Aorta (tissue), 5 donors: Measurements from ENCODE around the gene SEMA3F. TPM values are rescaled to one million over a fixed set of nuclear protein-coding genes. Genes with fewer than 3 reads are reported as not detected.
A peak's percentile ranks its signal among the peaks of the same experiment; 100 is the strongest.

Source experiments
- ATAC-seq: fragments of 200-7000 bp; cut with Tn5 transposase; one replicate; pipeline ENCODE4 v1.9.1; 2022; ENCODE audit warnings: moderate library complexity; ENCODE audit not compliant: low FRiP score
- DNase-seq, 2 donors: peaks; one replicate each; pipeline ENCODE4 v3.0.0-alpha.2; 2020
- H3K27ac ChIP-seq, 2 donors: one replicate each; pipeline ENCODE4 v1.5.1; 2013; ENCODE audit warnings: low read length in 2 of 2, mild to moderate bottlenecking in 2 of 2, moderate library complexity in 2 of 2, control low read depth in 1 of 2, inconsistent platforms in 1 of 2, low read depth in 1 of 2
- H3K27me3 ChIP-seq, 2 donors: one replicate each; pipeline ENCODE4 v1.6.1; 2013; ENCODE audit warnings: control low read depth in 1 of 2, low read length in 1 of 2, mild to moderate bottlenecking in 1 of 2, moderate library complexity in 1 of 2; ENCODE audit not compliant: insufficient read depth in 2 of 2, control insufficient read depth in 1 of 2
- H3K36me3 ChIP-seq, 2 donors: one replicate each; pipeline ENCODE4 v1.6.1; 2013; ENCODE audit warnings: control low read depth in 1 of 2, low read length in 1 of 2, mild to moderate bottlenecking in 1 of 2; ENCODE audit not compliant: insufficient read depth in 2 of 2, control insufficient read depth in 1 of 2
- H3K4me1 ChIP-seq, 2 donors: one replicate each; pipeline ENCODE4 v1.6.1; 2013; ENCODE audit warnings: low read length in 2 of 2, control low read depth in 1 of 2, mild to moderate bottlenecking in 1 of 2, moderate library complexity in 1 of 2; ENCODE audit not compliant: insufficient read depth in 2 of 2, control insufficient read depth in 1 of 2
- H3K4me3 ChIP-seq, 2 donors: one replicate each; pipeline ENCODE4 v1.5.1; 2013; ENCODE audit warnings: low read length in 2 of 2, control low read depth in 1 of 2, mild to moderate bottlenecking in 1 of 2
- H3K9me3 ChIP-seq: one replicate; pipeline ENCODE4 v1.6.1; 2013; ENCODE audit warnings: mild to moderate bottlenecking, low read length; ENCODE audit not compliant: control insufficient read depth
- WGBS, 2 donors: extraction: QIAGEN DNeasy Blood & Tissue Kit; methylation state at CpG; one replicate each; pipeline ENCODE4 v1.1.7; 2013; 5-methylcytosine and 5-hydroxymethylcytosine counted together
- intact Hi-C, 2 donors: fragments of 100-400 bp; cut with DNase I; formaldehyde crosslinking; loops; one replicate each; pipeline versions ENCODE4 v1.14.2 to v1.15.0; 2022
- polyA plus RNA-seq, 2 donors: library from polyadenylated mRNA; stranded (reverse); fragments of 200-250 nt; gene quantifications; one replicate each; pipeline ENCODE4 v1.2.3, GENCODE V29; 2013
- total RNA-seq, 2 donors: library from RNA; stranded (reverse); fragmentation: NEBNext Ultra II Directional; extraction: Animal tissue kit (Norgen Biotek cat#: 25700); gene quantifications; one replicate each; pipeline ENCODE4 v1.2.1, GENCODE V29; 2021
- donor health status: healthy with polysubstance abuse.
- donor health status: Bipolar disorder and iron deficiency.
- donor health status: DM: no; HTN: no; CAD: no.
- donor health status: DM: no; HTN: no; CAD: no.
- donor health status: DM: yes; HTN: yes; CAD: no.

Gene SEMA3F
- total and polyA plus RNA-seq, 4 donors = 10.3 to 40.3 (median 28.3) TPM

- no peak for DNase-seq
- intact Hi-C loops = no loop called here
- Histone ChIP-seq H3K27me3 (no peaks in the 10 kb centered on the region), H3K4me1 (no peaks in the 10 kb centered on the region), H3K4me3 (no peak overlapping the region), H3K9me3 (no peaks in the 10 kb centered on the region), H3K36me3 (no peaks in the 10 kb centered on the region), H3K27ac (no peak overlapping the region)
- 95 to 96% methylated on average over 1 of the region's 1 CpG for WGBS, 2 donors
- ATAC-seq = no peak
Measured at GRCh38 chr3:50169858-50170257, 14.7 kb downstream of the SEMA3F start.

GRCh38 chr3:50170689-50171088, 15.6 kb downstream of the SEMA3F start:
- Histone ChIP-seq H3K27me3 (no peaks in the 10 kb centered on the region), H3K4me3 (no peak overlapping the region), H3K36me3 (no peaks in the 10 kb centered on the region), H3K4me1 (no peaks in the 10 kb centered on the region), H3K27ac (no peak overlapping the region), H3K9me3 (no peaks in the 10 kb centered on the region)
- DNase-seq (peak in 1 of 2 donors; percentile 87), ATAC-seq (no peak)
- WGBS, 2 donors = 90 to 91% methylated on average over 10 of the region's 10 CpGs
- intact Hi-C loops = no loop called here

DNA sequence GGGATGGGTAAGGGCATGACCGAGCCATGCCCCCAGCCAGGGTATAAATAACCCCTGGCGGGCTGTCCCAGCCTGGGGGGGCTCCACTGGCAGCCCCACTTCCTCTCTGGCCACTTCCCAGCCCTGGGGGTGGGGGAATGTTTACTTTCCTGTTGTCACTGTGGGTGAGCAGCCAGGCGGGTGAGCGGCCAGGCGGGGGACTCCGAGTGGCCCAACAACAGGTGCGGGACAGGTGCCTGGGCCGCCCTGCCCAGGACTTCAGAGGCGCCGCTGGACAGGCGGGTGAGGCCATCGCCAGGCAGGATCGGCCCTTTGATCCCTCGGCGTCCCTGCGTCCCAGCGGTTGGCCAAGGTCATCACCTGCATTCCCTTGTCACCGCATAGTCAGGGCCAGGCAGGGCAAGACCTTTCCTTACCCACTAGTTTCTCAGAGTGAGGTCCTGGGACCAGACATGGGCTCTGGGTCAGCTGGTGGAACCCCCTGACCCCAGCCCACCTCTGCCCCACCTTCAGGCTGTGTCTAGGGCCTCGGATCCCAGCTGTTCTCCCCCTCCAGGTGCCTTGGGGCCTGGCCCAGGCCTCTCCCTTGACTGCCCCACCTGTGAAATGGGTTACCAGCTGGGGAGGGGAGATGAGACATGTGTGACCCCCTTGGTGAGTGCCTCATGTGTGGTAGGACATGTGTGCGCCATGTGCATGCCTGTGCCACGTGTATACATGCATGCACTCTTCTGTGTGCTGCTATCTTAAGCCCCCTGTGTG, 16.6 kb downstream of the SEMA3F start:
- Histone ChIP-seq H3K36me3 (no peaks in the 10 kb centered on the region), H3K9me3 (no peaks in the 10 kb centered on the region), H3K27me3 (no peaks in the 10 kb centered on the region), H3K4me3 (no peak overlapping the region), H3K4me1 (no peaks in the 10 kb centered on the region), H3K27ac (no peak overlapping the region)
- no peak for ATAC-seq
- no peak for DNase-seq
- intact Hi-C loops = no loop called here
- 91 to 92% methylated on average over 21 of the region's 21 CpGs for WGBS, 2 donors

- no peaks in the 10 kb centered on the region for H3K9me3 ChIP-seq
- DNase-seq = no peak
- no peaks in the 10 kb centered on the region for H3K27me3 ChIP-seq
- no peaks in the 10 kb centered on the region for H3K36me3 ChIP-seq
- H3K27ac ChIP-seq = no peak overlapping the region
- 69 to 73% methylated on average over 8 of the region's 8 CpGs for WGBS, 2 donors
- ATAC-seq = no peak
- intact Hi-C loops = no loop called here
- H3K4me1 ChIP-seq = no peaks in the 10 kb centered on the region
- H3K4me3 ChIP-seq = no peak overlapping the region
Measured at GRCh38 chr3:50172626-50173220, 17.6 kb downstream of the SEMA3F start.

DNA sequence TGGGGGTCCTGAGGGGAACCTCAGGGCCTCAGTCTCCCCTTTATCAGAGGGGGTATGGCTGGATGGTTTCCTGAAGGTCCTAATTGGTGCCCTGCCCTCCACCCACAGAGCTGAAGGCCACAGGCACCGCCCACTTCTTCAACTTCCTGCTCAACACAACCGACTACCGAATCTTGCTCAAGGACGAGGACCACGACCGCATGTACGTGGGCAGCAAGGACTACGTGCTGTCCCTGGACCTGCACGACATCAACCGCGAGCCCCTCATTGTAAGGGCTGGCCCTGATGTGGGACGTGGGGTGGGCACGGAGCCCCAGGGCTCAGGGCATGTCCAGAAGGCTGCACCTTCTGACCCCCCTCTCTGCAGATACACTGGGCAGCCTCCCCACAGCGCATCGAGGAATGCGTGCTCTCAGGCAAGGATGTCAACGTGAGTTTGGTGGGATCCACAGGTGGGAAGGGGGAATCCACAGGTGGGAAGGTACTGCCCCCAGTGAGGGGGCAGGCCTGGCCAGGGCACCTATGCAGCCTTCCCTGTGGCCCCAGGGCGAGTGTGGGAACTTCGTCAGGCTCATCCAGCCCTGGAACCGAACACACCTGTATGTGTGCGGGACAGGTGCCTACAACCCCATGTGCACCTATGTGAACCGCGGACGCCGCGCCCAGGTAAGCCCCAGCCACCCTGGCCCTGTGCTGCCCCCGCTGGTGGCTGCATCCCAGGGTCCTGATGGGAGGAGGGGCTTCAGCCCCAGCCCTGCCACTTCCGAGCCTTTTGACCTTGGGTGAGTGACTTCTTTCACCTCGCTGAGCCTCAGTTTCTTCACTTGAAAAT, 18.8 kb downstream of the SEMA3F start:
- no peaks in the 10 kb centered on the region for H3K27me3 ChIP-seq
- H3K9me3 ChIP-seq = no peaks in the 10 kb centered on the region
- ATAC-seq (no peak), DNase-seq (no peak)
- intact Hi-C loops = no loop called here
- H3K4me3 ChIP-seq = no peak overlapping the region
- H3K27ac ChIP-seq = no peak overlapping the region
- no peaks in the 10 kb centered on the region for H3K4me1 ChIP-seq
- WGBS, 2 donors = 92% methylated on average over 29 of the region's 29 CpGs
- H3K36me3 ChIP-seq = no peaks in the 10 kb centered on the region

DNA sequence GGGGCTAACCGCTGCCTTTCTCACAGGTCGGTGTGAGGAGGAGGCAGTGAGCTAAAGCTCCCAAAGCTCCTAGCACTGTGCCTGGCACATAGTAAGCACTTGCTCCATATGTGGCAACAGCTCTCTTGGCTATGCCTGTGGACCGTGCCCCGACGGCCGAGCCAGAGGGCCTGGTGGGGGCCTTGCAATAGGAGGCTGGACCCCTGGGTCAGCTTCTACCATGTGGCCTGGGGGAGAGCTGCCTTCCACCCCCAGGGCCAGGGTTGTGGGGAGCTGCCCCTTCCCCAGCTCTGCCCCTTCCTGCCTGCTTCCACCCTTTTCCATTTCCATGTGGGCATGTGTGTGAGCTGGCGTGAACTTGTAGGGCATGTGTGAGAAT, 19.4 kb downstream of the SEMA3F start:
- no peaks in the 10 kb centered on the region for H3K9me3 ChIP-seq
- ATAC-seq = no peak
- no peak for DNase-seq
- 94% methylated on average over 7 of the region's 7 CpGs for WGBS, 2 donors
- H3K4me1 ChIP-seq = no peaks in the 10 kb centered on the region
- H3K36me3 ChIP-seq = no peaks in the 10 kb centered on the region
- no peak overlapping the region for H3K4me3 ChIP-seq
- intact Hi-C loops = no loop called here
- no peaks in the 10 kb centered on the region for H3K27me3 ChIP-seq
- no peak overlapping the region for H3K27ac ChIP-seq

DNA sequence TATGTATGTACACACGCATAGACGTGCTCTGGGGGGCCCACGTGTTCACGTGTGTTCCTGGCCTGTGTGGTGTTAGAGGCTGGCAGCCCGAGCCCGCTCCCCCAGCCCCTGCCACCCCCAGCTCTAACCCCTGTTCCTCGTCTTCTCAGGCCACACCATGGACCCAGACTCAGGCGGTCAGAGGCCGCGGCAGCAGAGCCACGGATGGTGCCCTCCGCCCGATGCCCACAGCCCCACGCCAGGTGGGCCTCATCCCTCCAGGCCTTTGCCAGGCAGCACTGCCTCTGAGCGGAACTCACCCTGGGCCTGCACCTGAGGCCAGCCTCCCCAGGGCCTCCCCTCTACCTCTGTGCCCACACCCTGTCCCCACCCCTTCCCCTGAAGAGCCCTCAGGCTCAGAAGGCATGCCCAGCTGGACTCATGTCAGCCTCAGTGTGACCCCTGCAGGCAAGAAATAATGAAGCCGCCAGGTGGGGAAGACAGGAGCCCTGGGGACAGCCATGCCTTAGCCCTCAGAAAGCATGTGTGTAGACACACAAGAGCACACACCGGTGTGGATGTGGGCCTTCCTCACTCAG, 19.9 kb downstream of the SEMA3F start:
- Histone ChIP-seq H3K27ac (no peak overlapping the region), H3K4me1 (no peaks in the 10 kb centered on the region), H3K9me3 (no peaks in the 10 kb centered on the region), H3K27me3 (no peaks in the 10 kb centered on the region), H3K4me3 (no peak overlapping the region), H3K36me3 (no peaks in the 10 kb centered on the region)
- intact Hi-C loops = no loop called here
- 94% methylated on average over 17 of the region's 17 CpGs for WGBS, 2 donors
- DNase-seq = no peak
- ATAC-seq = no peak

DNA sequence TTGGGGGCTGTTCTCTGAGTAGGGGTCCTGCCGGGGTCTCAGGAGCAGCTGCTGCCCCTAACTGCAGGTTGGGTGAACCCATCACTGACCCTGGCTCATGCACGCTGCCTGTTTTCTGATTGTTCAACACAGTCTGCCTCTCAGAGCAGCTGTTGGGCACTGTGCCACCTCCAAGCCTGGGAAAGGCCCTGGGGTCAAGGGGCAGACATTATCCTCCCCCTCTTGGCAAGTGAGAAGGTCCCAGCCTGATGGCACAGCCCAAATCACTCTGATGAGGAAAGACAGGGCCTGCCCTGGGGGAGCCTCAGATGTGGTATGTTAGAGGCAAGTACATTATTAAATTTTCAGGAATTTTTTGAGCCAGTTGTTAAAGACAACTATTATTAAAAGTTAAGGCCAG, 22.2 kb downstream of the SEMA3F start:
- no peaks in the 10 kb centered on the region for H3K9me3 ChIP-seq
- DNase-seq (no peak), ATAC-seq (peak; percentile 32)
- no peaks in the 10 kb centered on the region for H3K27me3 ChIP-seq
- H3K36me3 ChIP-seq = no peaks in the 10 kb centered on the region
- WGBS, 2 donors = 83 to 88% methylated on average over 2 of the region's 2 CpGs
- no peaks in the 10 kb centered on the region for H3K4me1 ChIP-seq
- intact Hi-C loops = no loop called here
- H3K27ac ChIP-seq = no peak overlapping the region
- H3K4me3 ChIP-seq = no peak overlapping the region
